ENCODE results near the gene ZBTB46. TPM values are rescaled to one million over a fixed set of nuclear protein-coding genes. Genes with fewer than 3 reads are reported as not detected.

The ZBTB46 gene
- total RNA-seq, 2 experiments from 2014 or later: 0.10 TPM; not detected in 1

- H3K4me1 Mint-ChIP-seq (ENCODE audit: low read depth): peaks cover 24% of the 10 kb centered on the region
- ATAC-seq (no peak), DNase-seq (peak; percentile 50)
- H3K9me3 Mint-ChIP-seq (ENCODE audit: insufficient read depth): no peaks in the 10 kb centered on the region
- peaks cover 37% of the 10 kb centered on the region for H3K36me3 Mint-ChIP-seq (ENCODE audit: low read depth)
- H3K4me3 Mint-ChIP-seq: peak overlapping the region; percentile 87
- ChIA-PET CTCF (interaction anchor here (5.3 kb wide), 1 partner anchor 32 kb away, joined by 70 read pairs; the partner anchor contains the start of genes ARFRP1 and ZGPAT), POLR2A (interaction anchor here (1.8 kb wide), 1 partner anchor 31 kb away, joined by 6 read pairs; the partner anchor contains the start of genes ARFRP1 and ZGPAT)
- H3K27ac Mint-ChIP-seq: no peak overlapping the region
- H3K27me3 Mint-ChIP-seq (ENCODE audit: low read depth): no peaks in the 10 kb centered on the region
These were observed 92.4 kb downstream of the ZBTB46 start for GRCh38 chr20:63738687-63739129.

GRCh38 chr20:63737945-63738686 lies 92.9 kb downstream of the ZBTB46 start:
- Mint-ChIP-seq H3K9me3 (ENCODE audit: insufficient read depth) (no peaks in the 10 kb centered on the region), H3K36me3 (ENCODE audit: low read depth) (peaks cover 37% of the 10 kb centered on the region), H3K4me1 (ENCODE audit: low read depth) (peaks cover 29% of the 10 kb centered on the region), H3K27me3 (ENCODE audit: low read depth) (no peaks in the 10 kb centered on the region), H3K4me3 (peak overlapping the region; percentile 87), H3K27ac (no peak overlapping the region)
- CTCF ChIA-PET: interaction anchor here (5.3 kb wide), 1 partner anchor 31 kb away, joined by 70 read pairs; the partner anchor contains the start of genes ARFRP1 and ZGPAT
- DNase-seq (peak; percentile 57), ATAC-seq (peak; percentile 8)
- POLR2A ChIA-PET: interaction anchor here (1.0 to 1.8 kb wide), 2 partner anchors 30 to 243 kb away, joined by 3 to 6 read pairs; partner anchors contain the start of genes ARFRP1, PRPF6 and ZGPAT

GRCh38 chr20:63737695-63737944 lies 93.4 kb downstream of the ZBTB46 start:
- peaks cover 37% of the 10 kb centered on the region for H3K36me3 Mint-ChIP-seq (ENCODE audit: low read depth)
- no peaks in the 10 kb centered on the region for H3K27me3 Mint-ChIP-seq (ENCODE audit: low read depth)
- peaks cover 29% of the 10 kb centered on the region for H3K4me1 Mint-ChIP-seq (ENCODE audit: low read depth)
- no peaks in the 10 kb centered on the region for H3K9me3 Mint-ChIP-seq (ENCODE audit: insufficient read depth)
- H3K4me3 Mint-ChIP-seq: peak overlapping the region; percentile 87
- ChIA-PET CTCF (interaction anchor here (5.3 kb wide), 1 partner anchor 30 kb away, joined by 70 read pairs; the partner anchor contains the start of genes ARFRP1 and ZGPAT), POLR2A (interaction anchor here (1.0 to 2.4 kb wide), 4 partner anchors 13 to 243 kb away, joined by 3 to 19 read pairs (median 4); partner anchors contain the start of genes ARFRP1, PRPF6 and ZGPAT)
- H3K27ac Mint-ChIP-seq: no peak overlapping the region
- no peak for ATAC-seq
- no peak for DNase-seq

GRCh38 chr20:63736893-63737694 lies 94.0 kb downstream of the ZBTB46 start:
- peak; percentile 32 for ATAC-seq
- no peaks in the 10 kb centered on the region for H3K9me3 Mint-ChIP-seq (ENCODE audit: insufficient read depth)
- H3K36me3 Mint-ChIP-seq (ENCODE audit: low read depth): peaks cover 37% of the 10 kb centered on the region
- H3K4me1 Mint-ChIP-seq (ENCODE audit: low read depth): peaks cover 29% of the 10 kb centered on the region
- DNase-seq: peak; percentile 76
- H3K27ac Mint-ChIP-seq: peak overlapping the region; percentile 92
- peak overlapping the region; percentile 87 for H3K4me3 Mint-ChIP-seq
- H3K27me3 Mint-ChIP-seq (ENCODE audit: low read depth): no peaks in the 10 kb centered on the region
- POLR2A ChIA-PET: interaction anchor here (0.8 to 2.5 kb wide), 7 partner anchors 10 to 244 kb away, joined by 3 to 19 read pairs (median 4); partner anchors contain the start of genes ARFRP1, PRPF6, TPD52L2 and ZGPAT
- CTCF ChIA-PET: interaction anchor here (1.0 to 5.3 kb wide), 8 partner anchors 9 to 200 kb away, joined by 3 to 70 read pairs (median 4); partner anchors contain the start of genes ARFRP1, PTK6, TPD52L2 and ZGPAT

GRCh38 chr20:63735859-63736718 lies 95.0 kb downstream of the ZBTB46 start, which contains the start of gene LIME1:
Gene LIME1, plus strand, starts transcription at chr20:63736664. Its CDS starts 886 bp downstream, at chr20:63737550.
- H3K9me3 Mint-ChIP-seq (ENCODE audit: insufficient read depth): no peaks in the 10 kb centered on the region
- H3K4me3 Mint-ChIP-seq: peak within 1 kb of the TSS; percentile 87
- H3K27me3 Mint-ChIP-seq (ENCODE audit: low read depth): no peaks in the 10 kb centered on the region
- peak within 1 kb of the TSS; percentile 92 for H3K27ac Mint-ChIP-seq
- ChIA-PET CTCF (interaction anchor here (0.7 to 5.3 kb wide), 13 partner anchors 8 to 199 kb away, joined by 3 to 70 read pairs (median 3); partner anchors contain the start of genes ARFRP1, PTK6, STMN3 and TPD52L2), POLR2A (interaction anchor here (0.6 to 2.5 kb wide), 8 partner anchors 9 to 303 kb away, joined by 3 to 19 read pairs (median 4); partner anchors contain the start of genes ARFRP1, TPD52L2 and ZGPAT)
- DNase-seq (peak; percentile 90), ATAC-seq (peak; percentile 49)
- H3K4me1 Mint-ChIP-seq (ENCODE audit: low read depth): peaks cover 29% of the 10 kb centered on the region
- peaks cover 33% of the 10 kb centered on the region for H3K36me3 Mint-ChIP-seq (ENCODE audit: low read depth)

- Mint-ChIP-seq H3K9me3 (ENCODE audit: insufficient read depth) (no peaks in the 10 kb centered on the region), H3K36me3 (ENCODE audit: low read depth) (peaks cover 33% of the 10 kb centered on the region), H3K27me3 (ENCODE audit: low read depth) (no peaks in the 10 kb centered on the region), H3K4me1 (ENCODE audit: low read depth) (peaks cover 29% of the 10 kb centered on the region), H3K27ac (peak overlapping the region; percentile 92), H3K4me3 (peak overlapping the region; percentile 87)
- ChIA-PET POLR2A (interaction anchor here (0.6 to 2.5 kb wide), 4 partner anchors 27 to 129 kb away, joined by 3 to 19 read pairs (median 9); partner anchors contain the start of genes ARFRP1, TPD52L2 and ZGPAT), CTCF (interaction anchor here (0.6 to 5.3 kb wide), 6 partner anchors 16 to 198 kb away, joined by 3 to 70 read pairs (median 5); partner anchors contain the start of genes ARFRP1, PTK6, TPD52L2 and ZGPAT)
- DNase-seq: peak; percentile 20
- ATAC-seq: no peak
These were observed 95.9 kb downstream of the ZBTB46 start for GRCh38 chr20:63734946-63735858.

- no peaks in the 10 kb centered on the region for H3K27me3 Mint-ChIP-seq (ENCODE audit: low read depth)
- peaks cover 29% of the 10 kb centered on the region for H3K4me1 Mint-ChIP-seq (ENCODE audit: low read depth)
- DNase-seq: peak; percentile 21
- H3K9me3 Mint-ChIP-seq (ENCODE audit: insufficient read depth): no peaks in the 10 kb centered on the region
- CTCF ChIA-PET: interaction anchor here (0.6 to 5.3 kb wide), 3 partner anchors 27 to 42 kb away, joined by 3 to 70 read pairs (median 3); partner anchors contain the start of genes ARFRP1 and ZGPAT
- H3K4me3 Mint-ChIP-seq: no peak overlapping the region
- ATAC-seq: no peak
- POLR2A ChIA-PET: interaction anchor here (2.5 kb wide), 1 partner anchor 130 kb away, joined by 14 read pairs; the partner anchor contains the start of gene TPD52L2
- H3K36me3 Mint-ChIP-seq (ENCODE audit: low read depth): peaks cover 37% of the 10 kb centered on the region
- H3K27ac Mint-ChIP-seq: no peak overlapping the region
These were observed 96.7 kb downstream of the ZBTB46 start for GRCh38 chr20:63734111-63734945.

GRCh38 chr20:63733579-63734081 lies 97.4 kb downstream of the ZBTB46 start:
- ChIA-PET POLR2A (interaction anchor here (1.2 kb wide), 1 partner anchor 26 kb away, joined by 3 read pairs; the partner anchor contains the start of genes ARFRP1 and ZGPAT), CTCF (interaction anchor here (0.7 kb wide), 1 partner anchor 27 kb away, joined by 3 read pairs; no protein-coding TSS in a partner anchor)
- Mint-ChIP-seq H3K4me3 (no peak overlapping the region), H3K9me3 (ENCODE audit: insufficient read depth) (no peaks in the 10 kb centered on the region), H3K27me3 (ENCODE audit: low read depth) (no peaks in the 10 kb centered on the region), H3K27ac (peak overlapping the region; percentile 32), H3K4me1 (ENCODE audit: low read depth) (peaks cover 31% of the 10 kb centered on the region), H3K36me3 (ENCODE audit: low read depth) (peaks cover 42% of the 10 kb centered on the region)
- ATAC-seq (no peak), DNase-seq (no peak)

- Mint-ChIP-seq H3K27me3 (ENCODE audit: low read depth) (no peaks in the 10 kb centered on the region), H3K9me3 (ENCODE audit: insufficient read depth) (no peaks in the 10 kb centered on the region), H3K4me3 (no peak overlapping the region), H3K27ac (no peak overlapping the region), H3K4me1 (ENCODE audit: low read depth) (peaks cover 36% of the 10 kb centered on the region), H3K36me3 (ENCODE audit: low read depth) (peaks cover 48% of the 10 kb centered on the region)
- no peak for DNase-seq
- ChIA-PET CTCF (interaction anchor here (0.7 kb wide), 1 partner anchor 27 kb away, joined by 3 read pairs; no protein-coding TSS in a partner anchor), POLR2A (interaction anchor here (1.2 kb wide), 1 partner anchor 26 kb away, joined by 3 read pairs; the partner anchor contains the start of genes ARFRP1 and ZGPAT)
- no peak for ATAC-seq
These were observed 97.9 kb downstream of the ZBTB46 start for GRCh38 chr20:63733117-63733516.

Data from activated CD8-positive, alpha-beta T cell treated with anti-CD3 and anti-CD28 coated beads, Interleukin-2, amount 10 ng/mL, durations not matched to agents 7 days and 5 days (primary cell).